ENCODE data around the gene SFTPB.
A peak's percentile ranks its signal among the peaks of the same experiment; 100 is the strongest.

The SFTPB gene

DNA sequence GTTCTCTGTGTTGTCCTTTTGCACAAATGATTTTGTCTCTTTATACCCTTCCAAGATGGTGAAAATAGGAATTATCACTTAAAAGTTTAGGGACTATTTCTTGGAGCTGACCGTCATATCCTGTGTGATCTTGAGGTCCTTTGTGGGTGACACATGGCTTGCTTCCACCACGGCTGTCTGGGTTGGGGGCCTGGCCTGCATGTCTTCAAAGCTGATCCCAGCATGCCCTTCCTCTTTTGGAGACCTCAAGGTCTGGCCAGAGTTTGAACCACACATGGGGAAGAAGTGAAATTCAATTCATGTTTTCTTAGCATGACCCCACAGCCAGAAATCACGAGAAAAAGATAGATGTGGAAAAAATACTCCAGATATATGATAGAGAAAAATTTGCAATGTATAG is 14.0 kb downstream of the SFTPB start:
- no peaks in the 10 kb centered on the region for H3K9me3 ChIP-seq (ENCODE audit: control insufficient read depth, insufficient read depth, low read depth, low read length)
- no peak for TF ChIP-seq ZBTB17 (tag by site-specific recombination; IDR thresholded peaks at IDR 0.05)
- no peak overlapping the region for H3K4me3 ChIP-seq (ENCODE audit: low read depth, low read length)
- ChIA-PET CTCF (interaction anchor here (0.7 to 3.1 kb wide), 2 partner anchors 17 to 45 kb away, joined by 3 to 12 read pairs; no protein-coding TSS in a partner anchor), POLR2A (no interaction called here)
- no peak overlapping the region for H3K27ac ChIP-seq (ENCODE audit: extremely low read depth, low read depth, low read length)
- H3K4me1 ChIP-seq (ENCODE audit: control insufficient read depth, insufficient read depth, low read length) = no peaks in the 10 kb centered on the region
- H3K36me3 ChIP-seq (ENCODE audit: control insufficient read depth in 2 of 2, insufficient read depth in 1 of 2, low read length in 2 of 2) = peaks cover 35 to 44% of the 10 kb centered on the region in 2 experiments

- ChIA-PET POLR2A (interaction anchor here (1.0 to 1.5 kb wide), 2 partner anchors 14 to 453 kb away, joined by 3 to 4 read pairs; partner anchors contain the start of gene POLR1A), CTCF (interaction anchor here (0.6 to 1.5 kb wide), 6 partner anchors 8 to 329 kb away, joined by 3 to 8 read pairs (median 3); no protein-coding TSS in a partner anchor)
- no peak for TF ChIP-seq ZNF830 (tag by site-specific recombination; IDR thresholded peaks at IDR 0.05; ENCODE audit: low read depth)
- peak; percentile 94 for TF ChIP-seq ZNF157 (tag by site-specific recombination; IDR thresholded peaks at IDR 0.05)
- no peak overlapping the region for H3K27ac ChIP-seq (ENCODE audit: extremely low read depth, low read depth, low read length)
- no peaks in the 10 kb centered on the region for H3K9me3 ChIP-seq (ENCODE audit: control insufficient read depth, insufficient read depth, low read depth, low read length)
- H3K4me3 ChIP-seq (ENCODE audit: low read depth, low read length) = no peak overlapping the region
- H3K36me3 ChIP-seq (ENCODE audit: control insufficient read depth in 2 of 2, insufficient read depth in 1 of 2, low read length in 2 of 2) = peaks cover 46 to 63% of the 10 kb centered on the region in 2 experiments
- no peaks in the 10 kb centered on the region for H3K4me1 ChIP-seq (ENCODE audit: control insufficient read depth, insufficient read depth, low read length)
These were observed 15.9 kb downstream of the SFTPB start for GRCh38 chr2:85652056-85652455.

DNA sequence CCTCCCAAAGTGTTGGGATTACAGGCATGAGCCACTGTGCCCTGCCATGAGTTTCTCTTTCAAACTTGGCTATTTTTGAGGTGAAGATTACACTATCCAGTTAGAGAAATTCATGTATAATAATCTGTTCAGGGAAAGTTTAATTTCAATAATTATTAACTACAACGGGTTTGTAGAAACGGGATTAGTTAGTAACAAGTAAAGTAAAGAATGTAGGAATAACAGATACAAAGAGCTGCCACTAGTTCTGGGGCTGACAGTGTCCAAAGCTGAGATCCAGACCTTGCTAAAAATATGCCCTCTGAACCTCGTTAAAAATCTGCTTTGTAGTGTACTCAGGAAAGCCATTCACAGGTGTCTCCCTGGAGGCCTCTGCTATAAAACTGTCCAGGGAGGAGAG is 16.9 kb downstream of the SFTPB start:
- H3K4me3 ChIP-seq (ENCODE audit: low read depth, low read length) = no peak overlapping the region
- ChIA-PET CTCF (interaction anchor here (0.8 to 3.1 kb wide), 2 partner anchors 14 to 78 kb away, joined by 3 to 19 read pairs; no protein-coding TSS in a partner anchor), POLR2A (no interaction called here)
- no peak overlapping the region for H3K27ac ChIP-seq (ENCODE audit: extremely low read depth, low read depth, low read length)
- H3K9me3 ChIP-seq (ENCODE audit: control insufficient read depth, insufficient read depth, low read depth, low read length) = no peaks in the 10 kb centered on the region
- no peak for TF ChIP-seq ZNF174 (tag by site-specific recombination; IDR thresholded peaks at IDR 0.05)
- TF ChIP-seq ZNF214 (tag by site-specific recombination; IDR thresholded peaks at IDR 0.05; ENCODE audit: borderline replicate concordance) = no peak
- no peak for TF ChIP-seq KLF1 (tag by site-specific recombination; IDR thresholded peaks at IDR 0.05)
- no peak for TF ChIP-seq ZFP41 (tag by site-specific recombination; IDR thresholded peaks at IDR 0.05; ENCODE audit: borderline replicate concordance)
- no peak for TF ChIP-seq ZNF248 (tag by site-specific recombination; IDR thresholded peaks at IDR 0.05)
- TF ChIP-seq, protein P1, sequence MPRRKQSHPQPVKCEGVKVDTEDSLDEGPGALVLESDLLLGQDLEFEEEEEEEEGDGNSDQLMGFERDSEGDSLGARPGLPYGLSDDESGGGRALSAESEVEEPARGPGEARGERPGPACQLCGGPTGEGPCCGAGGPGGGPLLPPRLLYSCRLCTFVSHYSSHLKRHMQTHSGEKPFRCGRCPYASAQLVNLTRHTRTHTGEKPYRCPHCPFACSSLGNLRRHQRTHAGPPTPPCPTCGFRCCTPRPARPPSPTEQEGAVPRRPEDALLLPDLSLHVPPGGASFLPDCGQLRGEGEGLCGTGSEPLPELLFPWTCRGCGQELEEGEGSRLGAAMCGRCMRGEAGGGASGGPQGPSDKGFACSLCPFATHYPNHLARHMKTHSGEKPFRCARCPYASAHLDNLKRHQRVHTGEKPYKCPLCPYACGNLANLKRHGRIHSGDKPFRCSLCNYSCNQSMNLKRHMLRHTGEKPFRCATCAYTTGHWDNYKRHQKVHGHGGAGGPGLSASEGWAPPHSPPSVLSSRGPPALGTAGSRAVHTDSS (tag by site-specific recombination; IDR thresholded peaks at IDR 0.05) = no peak
- TF ChIP-seq ZBTB1 (tag by site-specific recombination; IDR thresholded peaks at IDR 0.05) = no peak
- no peak for TF ChIP-seq KLF10 (tag by site-specific recombination; IDR thresholded peaks at IDR 0.05)
- TF ChIP-seq, protein P2, sequence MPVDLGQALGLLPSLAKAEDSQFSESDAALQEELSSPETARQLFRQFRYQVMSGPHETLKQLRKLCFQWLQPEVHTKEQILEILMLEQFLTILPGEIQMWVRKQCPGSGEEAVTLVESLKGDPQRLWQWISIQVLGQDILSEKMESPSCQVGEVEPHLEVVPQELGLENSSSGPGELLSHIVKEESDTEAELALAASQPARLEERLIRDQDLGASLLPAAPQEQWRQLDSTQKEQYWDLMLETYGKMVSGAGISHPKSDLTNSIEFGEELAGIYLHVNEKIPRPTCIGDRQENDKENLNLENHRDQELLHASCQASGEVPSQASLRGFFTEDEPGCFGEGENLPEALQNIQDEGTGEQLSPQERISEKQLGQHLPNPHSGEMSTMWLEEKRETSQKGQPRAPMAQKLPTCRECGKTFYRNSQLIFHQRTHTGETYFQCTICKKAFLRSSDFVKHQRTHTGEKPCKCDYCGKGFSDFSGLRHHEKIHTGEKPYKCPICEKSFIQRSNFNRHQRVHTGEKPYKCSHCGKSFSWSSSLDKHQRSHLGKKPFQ (tag by site-specific recombination; IDR thresholded peaks at IDR 0.05) = no peak
- no peak for TF ChIP-seq ZNF114 (tag by site-specific recombination; IDR thresholded peaks at IDR 0.05)
- no peak for TF ChIP-seq ZNF2 (tag by site-specific recombination; IDR thresholded peaks at IDR 0.05)
- no peak for TF ChIP-seq ZXDB (tag by site-specific recombination; IDR thresholded peaks at IDR 0.05)
- TF ChIP-seq ZNF549 (tag by site-specific recombination; IDR thresholded peaks at IDR 0.05) = no peak
- no peak for TF ChIP-seq CTCF (tag by site-specific recombination; IDR thresholded peaks at IDR 0.05)
- no peak for TF ChIP-seq ZNF112 (tag by site-specific recombination; IDR thresholded peaks at IDR 0.05)
- TF ChIP-seq ZNF140 (tag by site-specific recombination; IDR thresholded peaks at IDR 0.05) = no peak
- no peak for TF ChIP-seq ZBTB6 (tag by site-specific recombination; IDR thresholded peaks at IDR 0.05)
- H3K36me3 ChIP-seq (ENCODE audit: control insufficient read depth in 2 of 2, insufficient read depth in 1 of 2, low read length in 2 of 2) = peaks cover 52 to 72% of the 10 kb centered on the region in 2 experiments
- H3K4me1 ChIP-seq (ENCODE audit: control insufficient read depth, insufficient read depth, low read length) = no peaks in the 10 kb centered on the region
